Endothelial cell of hepatic sinusoid (primary cell): ENCODE measurements around the gene ZNF774.

Experiments used
- in situ Hi-C: cut with HindIII; loops from 2 replicates; pipeline ENCODE4 v1.10.0; 2017; ENCODE audit warnings: low sequenced_read_pairs

Gene ZNF774

DNA sequence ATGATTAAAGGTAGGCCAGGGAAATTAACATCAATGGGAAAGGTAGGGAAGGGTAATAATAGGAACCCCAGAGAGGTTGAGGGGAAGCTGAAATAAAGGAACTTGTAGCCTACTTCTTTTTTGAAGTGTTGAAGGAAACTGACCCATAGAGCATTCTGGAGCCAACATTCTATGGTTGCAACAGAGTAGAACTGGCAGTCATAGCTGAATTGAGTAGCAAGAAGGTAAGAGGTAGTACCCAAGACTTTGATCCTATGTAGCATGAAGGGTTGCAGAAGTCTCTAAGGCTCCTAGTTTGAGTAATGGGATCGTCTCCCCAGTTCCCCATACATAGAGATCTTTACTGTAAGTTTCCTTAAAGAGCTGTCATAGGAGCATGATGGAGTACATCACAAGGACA lies 7.4 kb upstream of the ZNF774 start:
- in situ Hi-C loops: loop anchor here (5.0 kb wide), 1 partner anchor 38 kb away; no protein-coding TSS in a partner anchor

- in situ Hi-C loops: loop anchor here (5.0 kb wide), 1 partner anchor 36 kb away; no protein-coding TSS in a partner anchor
These were observed 6.2 kb upstream of the ZNF774 start for GRCh38 chr15:90345857-90346256.

GRCh38 chr15:90347431-90348065 lies 4.5 kb upstream of the ZNF774 start:
- in situ Hi-C loops: loop anchor here (5.0 kb wide), 1 partner anchor 35 kb away; no protein-coding TSS in a partner anchor

DNA sequence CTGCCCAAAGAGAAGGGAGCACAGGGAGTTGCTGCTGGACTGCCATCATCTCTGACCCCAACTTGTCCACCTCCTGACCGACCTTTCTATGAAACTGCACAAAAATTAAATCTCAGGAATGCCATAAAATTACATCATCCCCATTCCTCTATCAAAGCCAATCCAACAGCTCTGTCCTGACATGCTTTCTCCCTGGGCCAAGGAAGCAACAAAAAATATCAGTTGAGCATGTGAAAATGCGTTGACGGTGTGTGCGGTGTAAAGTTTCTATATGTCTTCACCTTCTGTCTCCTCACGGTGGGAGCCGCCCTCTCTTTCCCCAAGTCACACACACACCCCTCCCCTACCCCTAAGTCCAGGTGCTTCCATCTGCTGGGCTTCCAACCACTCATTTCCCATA lies 3.6 kb upstream of the ZNF774 start:
- in situ Hi-C loops: loop anchor here (5.0 kb wide), 1 partner anchor 34 kb away; no protein-coding TSS in a partner anchor

DNA sequence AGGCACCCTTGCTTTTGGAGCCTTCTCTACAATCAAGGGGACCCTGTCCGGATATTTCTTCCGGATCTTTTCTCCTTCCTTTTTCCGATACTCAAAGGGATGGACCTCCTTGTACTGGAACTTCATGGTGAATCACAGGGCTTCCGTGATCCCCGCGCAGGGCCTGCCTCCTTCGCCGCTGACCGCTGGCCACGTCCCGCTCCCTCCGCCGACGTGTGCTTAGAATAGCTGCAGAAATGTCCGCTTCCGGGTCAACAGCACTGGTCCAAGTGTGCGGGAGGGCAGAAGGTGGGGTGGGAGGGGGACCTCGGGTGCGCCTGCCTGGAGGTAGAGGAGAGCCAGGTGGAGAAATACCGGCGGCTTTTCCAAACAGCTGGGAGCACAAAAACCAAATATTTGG lies 3.0 kb upstream of the ZNF774 start:
- in situ Hi-C loops: loop anchor here (5.0 kb wide), 1 partner anchor 33 kb away; no protein-coding TSS in a partner anchor

- in situ Hi-C loops: loop anchor here (5.0 kb wide), 1 partner anchor 32 kb away; no protein-coding TSS in a partner anchor
These were observed 2.3 kb upstream of the ZNF774 start for GRCh38 chr15:90349821-90350220.

- in situ Hi-C loops: no loop called here
These were observed 491 bp upstream of the ZNF774 start for GRCh38 chr15:90351479-90352106.

- in situ Hi-C loops: no loop called here
These were observed 2.9 kb downstream of the ZNF774 start for GRCh38 chr15:90354986-90355385.

GRCh38 chr15:90358124-90359033 lies 6.3 kb downstream of the ZNF774 start:
- in situ Hi-C loops: no loop called here

DNA sequence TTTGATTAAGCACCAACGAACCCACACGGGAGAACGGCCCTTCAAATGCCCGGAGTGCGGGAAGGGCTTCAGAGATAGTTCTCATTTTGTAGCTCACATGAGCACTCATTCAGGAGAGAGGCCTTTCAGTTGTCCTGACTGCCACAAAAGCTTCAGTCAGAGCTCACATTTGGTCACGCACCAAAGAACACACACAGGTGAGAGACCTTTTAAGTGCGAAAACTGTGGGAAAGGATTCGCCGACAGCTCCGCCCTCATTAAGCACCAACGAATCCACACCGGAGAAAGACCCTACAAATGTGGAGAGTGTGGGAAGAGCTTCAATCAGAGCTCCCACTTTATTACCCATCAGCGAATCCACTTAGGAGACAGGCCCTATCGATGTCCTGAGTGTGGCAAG lies 8.7 kb downstream of the ZNF774 start:
- in situ Hi-C loops: no loop called here

- in situ Hi-C loops: no loop called here
These were observed 10.8 kb downstream of the ZNF774 start for GRCh38 chr15:90362936-90363212.

- in situ Hi-C loops: no loop called here
These were observed 12.2 kb downstream of the ZNF774 start for GRCh38 chr15:90364251-90364650.

DNA sequence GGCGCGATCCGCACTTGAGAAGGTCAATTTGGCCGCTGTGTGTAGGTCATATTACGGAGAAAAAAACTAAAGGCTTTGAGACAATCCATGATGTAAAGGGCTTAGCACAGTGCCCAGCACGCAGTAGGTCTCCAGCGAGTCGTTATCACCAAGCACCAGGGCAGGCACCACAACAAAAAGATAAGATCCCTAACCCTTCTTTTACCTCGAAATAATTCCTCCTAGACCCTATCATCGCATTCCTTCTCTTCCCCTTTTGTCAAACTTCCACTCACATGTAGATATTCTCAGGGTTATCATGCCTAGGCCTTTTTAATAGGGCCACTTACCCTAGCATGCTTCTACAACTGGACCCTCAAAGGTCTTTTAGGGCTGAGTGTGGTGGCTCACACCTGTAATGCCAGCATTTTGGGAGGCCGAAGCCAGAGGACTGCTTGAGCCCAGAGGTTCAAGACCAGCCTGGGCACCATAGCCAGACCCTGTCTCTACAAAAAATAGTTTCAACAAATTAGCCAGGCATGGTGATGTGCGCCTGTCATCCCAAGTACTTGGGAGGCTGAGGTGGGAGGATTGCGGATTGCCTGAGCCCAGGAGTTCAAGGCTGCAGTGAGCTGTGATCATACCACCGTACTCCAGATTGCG lies 13.5 kb downstream of the ZNF774 start:
- in situ Hi-C loops: no loop called here

GRCh38 chr15:90367576-90367975 lies 15.5 kb downstream of the ZNF774 start:
- in situ Hi-C loops: no loop called here

- in situ Hi-C loops: no loop called here
These were observed 23.0 kb downstream of the ZNF774 start for GRCh38 chr15:90375071-90375470.

DNA sequence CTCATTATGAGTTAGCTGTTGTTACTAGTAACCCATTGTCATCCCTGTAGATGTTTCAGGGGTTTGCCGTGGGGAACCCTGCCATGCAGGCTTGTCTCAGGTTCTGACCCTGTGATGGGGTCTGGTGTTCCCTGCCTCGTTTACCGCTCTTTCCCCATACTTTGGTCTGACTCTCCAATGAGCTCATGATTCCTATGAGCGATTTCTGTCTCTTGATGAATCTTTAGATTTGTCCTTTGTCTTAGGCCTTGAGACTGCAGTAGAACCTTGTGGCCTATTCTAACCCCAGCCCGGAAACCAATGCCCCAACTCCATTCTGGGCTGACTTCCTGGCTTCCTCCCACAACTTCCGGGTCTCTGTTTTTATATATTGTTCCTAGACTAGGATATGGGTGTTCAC lies 24.7 kb downstream of the ZNF774 start:
- in situ Hi-C loops: no loop called here

DNA sequence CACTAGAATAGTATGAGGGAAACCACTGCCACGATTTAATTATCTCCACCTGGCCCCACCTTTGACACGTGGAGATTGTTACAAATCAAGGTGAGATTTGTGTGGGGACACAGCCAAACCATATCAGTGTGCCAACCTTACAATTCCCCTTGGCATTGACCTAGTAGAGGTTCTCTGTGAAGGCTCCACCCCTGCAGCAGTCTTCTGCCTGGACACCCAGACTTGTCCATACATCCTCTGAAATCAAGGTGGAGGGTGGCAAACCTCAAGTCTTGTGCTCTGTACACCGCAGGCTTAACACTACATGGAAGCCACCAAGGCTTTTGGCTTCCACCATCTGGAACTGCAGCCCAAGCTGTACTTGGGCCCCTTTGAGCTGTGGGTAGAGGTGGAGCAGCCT lies 27.2 kb downstream of the ZNF774 start:
- in situ Hi-C loops: no loop called here

- in situ Hi-C loops: loop anchor here (5.0 kb wide), 2 partner anchors 34 to 76 kb away; no protein-coding TSS in a partner anchor
These were observed 29.4 kb downstream of the ZNF774 start for GRCh38 chr15:90381515-90381914.

DNA sequence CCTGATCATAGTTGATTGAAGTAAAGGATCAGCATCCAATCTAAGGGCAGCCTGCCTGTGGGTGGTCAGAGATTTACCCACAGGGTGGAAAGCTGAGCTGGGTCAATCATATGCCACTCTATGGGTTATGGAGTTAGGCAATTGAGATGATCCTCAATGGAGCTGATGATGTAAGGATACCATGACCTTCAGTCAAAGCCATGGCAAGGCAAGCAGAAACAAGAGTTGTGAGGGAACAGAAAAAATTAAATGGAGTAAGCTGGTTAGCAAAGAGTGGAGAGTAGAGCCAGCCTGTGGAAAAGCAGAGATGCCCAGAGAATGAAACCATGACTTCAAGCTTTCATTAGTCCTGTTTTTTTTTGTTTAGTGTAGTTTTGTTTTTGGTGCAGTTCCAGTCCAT lies 30.2 kb downstream of the ZNF774 start:
- in situ Hi-C loops: loop anchor here (5.0 kb wide), 2 partner anchors 35 to 75 kb away; no protein-coding TSS in a partner anchor

DNA sequence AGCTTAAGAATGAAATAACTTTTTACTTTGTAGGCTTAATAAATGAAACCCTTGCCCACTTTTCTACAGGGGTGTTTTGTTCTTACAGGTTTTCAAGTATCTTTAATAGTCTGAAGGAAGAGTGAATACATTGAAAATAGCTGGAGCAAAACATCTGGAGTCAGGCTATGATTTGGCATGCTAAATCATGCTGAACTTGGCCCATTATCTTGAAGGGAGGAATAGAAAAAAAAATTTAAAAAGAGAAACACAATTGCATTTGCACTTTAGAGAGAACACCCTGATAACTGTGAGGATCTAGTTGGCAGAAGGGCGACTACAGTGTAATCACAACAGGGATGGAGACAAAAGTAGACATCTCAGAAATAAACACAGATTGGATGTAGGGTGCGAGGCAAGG lies 34.1 kb downstream of the ZNF774 start:
- in situ Hi-C loops: no loop called here
